ENCODE results near the gene CSH2. TPM values are rescaled to one million over a fixed set of nuclear protein-coding genes. Genes with fewer than 3 reads are reported as not detected.
"Not testable (repeated sequence)": the region's sequence is repeated elsewhere in the genome, so short reads cannot be mapped to it uniquely, and the experiment has no call there.

Gene CSH2
- total RNA-seq, 4 donors from 2014 or later: not detected

GRCh38 chr17:63911041-63911635, 37.7 kb upstream of the CSH2 start, which contains the start of gene CSHL1:
TSS of gene CSHL1 (minus strand) at chr17:63911258. CDS start at chr17:63911196, 62 bp downstream.
- WGBS, 2 donors: 56 to 77% methylated on average over 14 to 15 of the region's 15 CpGs
- Histone ChIP-seq H3K27me3 (peaks cover 0 to 26% (median 0%) of the 10 kb centered on the region in 4 donors), H3K27ac (no peak within 1 kb of the TSS), H3K4me3 (no peak within 1 kb of the TSS), H3K36me3 (no peaks in the 10 kb centered on the region), H3K4me1 (no peaks in the 10 kb centered on the region), H3K9me3 (no peaks in the 10 kb centered on the region)
- no peak for DNase-seq
- no peak for TF ChIP-seq CTCF (IDR thresholded peaks at IDR 0.05)
- TF ChIP-seq POLR2A (IDR thresholded peaks at IDR 0.05): no peak
- intact Hi-C loops (cut with DNase I): loop anchor here (10.0 kb wide), 1 partner anchor 224 kb away; the partner anchor contains the start of gene ERN1

- intact Hi-C loops (cut with DNase I): loop anchor here (10.0 kb wide), 1 partner anchor 225 kb away; the partner anchor contains the start of gene ERN1
- no peak for DNase-seq
- WGBS, 2 donors: 57% methylated on average over 7 of the region's 14 CpGs; no CpG with 5 or more reads in 1 of the 2 donors
- H3K36me3 ChIP-seq: no peaks in the 10 kb centered on the region
- H3K27ac ChIP-seq: no peak overlapping the region
- H3K4me1 ChIP-seq: no peaks in the 10 kb centered on the region
- no peak overlapping the region for H3K4me3 ChIP-seq
- peaks cover 0 to 26% (median 0%) of the 10 kb centered on the region in 4 donors for H3K27me3 ChIP-seq
- H3K9me3 ChIP-seq: no peaks in the 10 kb centered on the region
- TF ChIP-seq CTCF (IDR thresholded peaks at IDR 0.05): no peak
- TF ChIP-seq POLR2A (IDR thresholded peaks at IDR 0.05): no peak
Observed at GRCh38 chr17:63910096-63910495, 36.6 kb upstream of the CSH2 start.

- 76 to 91% methylated on average over 6 to 9 of the region's 10 CpGs for WGBS, 2 donors
- intact Hi-C loops (cut with DNase I): not testable (repeated sequence)
Observed at GRCh38 chr17:63909586-63909985, 36.1 kb upstream of the CSH2 start.

GRCh38 chr17:63907161-63907778, 33.8 kb upstream of the CSH2 start:
- H3K4me1 ChIP-seq; H3K4me3 ChIP-seq; H3K27ac ChIP-seq; intact Hi-C loops (cut with DNase I); H3K36me3 ChIP-seq; H3K9me3 ChIP-seq; DNase-seq: not testable (repeated sequence)
- H3K27me3 ChIP-seq: peaks cover 0 to 26% (median 0%) of the 10 kb centered on the region in 4 donors
- peak in 2 of 6 experiments; percentile 10 to 15 for TF ChIP-seq CTCF (IDR thresholded peaks at IDR 0.05)
- 44 to 56% methylated on average over 8 to 12 of the region's 12 CpGs for WGBS, 2 donors

More at GRCh38 chr17:63909586-63909985, 36.1 kb upstream of the CSH2 start:
- not testable (repeated sequence) for H3K4me3 ChIP-seq, DNase-seq, H3K27ac ChIP-seq, H3K9me3 ChIP-seq, H3K4me1 ChIP-seq, H3K36me3 ChIP-seq
- H3K27me3 ChIP-seq: peaks cover 0 to 26% (median 0%) of the 10 kb centered on the region in 4 donors

GRCh38 chr17:63904796-63905195, 31.3 kb upstream of the CSH2 start:
- intact Hi-C loops (cut with DNase I); H3K27me3 ChIP-seq; H3K4me3 ChIP-seq; DNase-seq; H3K27ac ChIP-seq; H3K36me3 ChIP-seq; H3K4me1 ChIP-seq; H3K9me3 ChIP-seq: not testable (repeated sequence)
- WGBS, 2 donors: 79 to 87% methylated on average over 8 of the region's 8 CpGs

GRCh38 chr17:63903787-63904201, 30.3 kb upstream of the CSH2 start:
- H3K27ac ChIP-seq; H3K4me1 ChIP-seq; H3K9me3 ChIP-seq; DNase-seq; intact Hi-C loops (cut with DNase I); H3K27me3 ChIP-seq; H3K4me3 ChIP-seq; H3K36me3 ChIP-seq: not testable (repeated sequence)
- TF ChIP-seq CTCF (IDR thresholded peaks at IDR 0.05): peak in 5 of 6 experiments; percentile 24 to 48 (median 33)
- 27 to 32% methylated on average over 5 of the region's 5 CpGs for WGBS, 2 donors

- H3K9me3 ChIP-seq; DNase-seq; H3K4me3 ChIP-seq; H3K36me3 ChIP-seq; H3K27ac ChIP-seq; H3K4me1 ChIP-seq; H3K27me3 ChIP-seq; intact Hi-C loops (cut with DNase I): not testable (repeated sequence)
- 82 to 87% methylated on average over 2 of the region's 2 CpGs for WGBS, 2 donors
Observed at GRCh38 chr17:63901971-63902370, 28.5 kb upstream of the CSH2 start.

- H3K36me3 ChIP-seq; DNase-seq; H3K4me1 ChIP-seq; H3K9me3 ChIP-seq; H3K27ac ChIP-seq; H3K4me3 ChIP-seq; intact Hi-C loops (cut with DNase I); H3K27me3 ChIP-seq: not testable (repeated sequence)
- WGBS, 2 donors: 63% methylated on average over 3 of the region's 6 CpGs; no CpG with 5 or more reads in 1 of the 2 donors
Observed at GRCh38 chr17:63898899-63899798, 25.7 kb upstream of the CSH2 start.
